ENCODE data around the gene ADTRP.

ADTRP gene

GRCh38 chr6:11810854-11811643 lies 32.4 kb upstream of the ADTRP start:
- Histone ChIP-seq H3K9me3 (ENCODE audit: control insufficient read depth, insufficient read depth, low read depth, low read length) (no peaks in the 10 kb centered on the region), H3K4me3 (ENCODE audit: low read depth, low read length) (no peak overlapping the region), H3K36me3 (ENCODE audit: control insufficient read depth in 2 of 2, insufficient read depth in 1 of 2, low read length in 2 of 2) (no peaks in the 10 kb centered on the region), H3K27ac (ENCODE audit: extremely low read depth, low read depth, low read length) (no peak overlapping the region), H3K4me1 (ENCODE audit: control insufficient read depth, insufficient read depth, low read length) (no peaks in the 10 kb centered on the region)
- ChIA-PET POLR2A (no interaction called here), CTCF (interaction anchor here (0.8 to 1.3 kb wide), 3 partner anchors 31 to 111 kb away, joined by 3 to 5 read pairs (median 3); no protein-coding TSS in a partner anchor)
- no peak for TF ChIP-seq KLF17 (tag by site-specific recombination; IDR thresholded peaks at IDR 0.05)
- TF ChIP-seq WT1 (tag by site-specific recombination; IDR thresholded peaks at IDR 0.05), result peak; percentile 56; the same call in 1 of the 2 replicates

GRCh38 chr6:11810039-11810541 lies 31.5 kb upstream of the ADTRP start:
- Histone ChIP-seq H3K36me3 (ENCODE audit: control insufficient read depth in 2 of 2, insufficient read depth in 1 of 2, low read length in 2 of 2) (no peaks in the 10 kb centered on the region), H3K27ac (ENCODE audit: extremely low read depth, low read depth, low read length) (no peak overlapping the region), H3K4me1 (ENCODE audit: control insufficient read depth, insufficient read depth, low read length) (no peaks in the 10 kb centered on the region), H3K4me3 (ENCODE audit: low read depth, low read length) (no peak overlapping the region), H3K9me3 (ENCODE audit: control insufficient read depth, insufficient read depth, low read depth, low read length) (no peaks in the 10 kb centered on the region)
- CTCF ChIA-PET, result interaction anchor here (1.3 kb wide), 1 partner anchor 38 kb away, joined by 5 read pairs; no protein-coding TSS in a partner anchor
- POLR2A ChIA-PET, result no interaction called here
- TF ChIP-seq KLF8 (tag by site-specific recombination; IDR thresholded peaks at IDR 0.05) (no peak), ZNF600 (tag by site-specific recombination; IDR thresholded peaks at IDR 0.05) (no peak), MZF1 (tag by site-specific recombination; IDR thresholded peaks at IDR 0.05; ENCODE audit: borderline replicate concordance) (no peak), ZNF747 (tag by site-specific recombination; IDR thresholded peaks at IDR 0.05) (no peak), ZNF24 (tag by site-specific recombination; IDR thresholded peaks at IDR 0.05) (no peak), ZNF324 (tag by site-specific recombination; IDR thresholded peaks at IDR 0.05) (no peak), ZNF530 (tag by site-specific recombination; IDR thresholded peaks at IDR 0.05; ENCODE audit: low read depth) (no peak), WT1 (tag by site-specific recombination; IDR thresholded peaks at IDR 0.05) (peak; percentile 92), ZBTB11 (tag by site-specific recombination; conservative IDR thresholded peaks at IDR 0.05; ENCODE audit: low read depth) (no peak), ZNF311 (tag by site-specific recombination; IDR thresholded peaks at IDR 0.05; ENCODE audit: borderline replicate concordance) (no peak), ZNF48 (tag by site-specific recombination; IDR thresholded peaks at IDR 0.05) (no peak), ZNF366 (tag by site-specific recombination; conservative IDR thresholded peaks at IDR 0.05) (no peak), ZNF701 (tag by site-specific recombination; IDR thresholded peaks at IDR 0.05) (no peak), ZNF776 (tag by site-specific recombination; IDR thresholded peaks at IDR 0.05; ENCODE audit: borderline replicate concordance) (no peak), ZNF394 (tag by site-specific recombination; IDR thresholded peaks at IDR 0.05; ENCODE audit: borderline replicate concordance) (no peak), ZNF354C (tag by site-specific recombination; IDR thresholded peaks at IDR 0.05; ENCODE audit: borderline replicate concordance, low read depth) (no peak), ZNF580 (tag by site-specific recombination; IDR thresholded peaks at IDR 0.05) (no peak), GLIS2 (tag by site-specific recombination; IDR thresholded peaks at IDR 0.05) (no peak), ZNF248 (tag by site-specific recombination; IDR thresholded peaks at IDR 0.05) (no peak), ZBTB17 (tag by site-specific recombination; IDR thresholded peaks at IDR 0.05) (peak; percentile 38; the same call in 1 of the 2 replicates), SCRT1 (tag by site-specific recombination; IDR thresholded peaks at IDR 0.05; ENCODE audit: borderline replicate concordance) (no peak), ATF2 (tag by site-specific recombination; IDR thresholded peaks at IDR 0.05; ENCODE audit: low read depth) (no peak), KLF1 (tag by site-specific recombination; IDR thresholded peaks at IDR 0.05) (peak; percentile 43; the same call in 1 of the 2 replicates)

All from HEK293 (cell line).